Breast epithelium (tissue), 4 donors: ENCODE data around the gene MRPL37. TPM values are rescaled to one million over a fixed set of nuclear protein-coding genes. Genes with fewer than 3 reads are reported as not detected.

Experiments
- DNase-seq, 2 donors: peaks; one replicate each; pipeline ENCODE4 v3.0.0-alpha.2; 2019; ENCODE audit warnings: low spot score in 2 of 2
- H3K27ac ChIP-seq, 2 donors: fragments of 200-600 bp; sonication (generic) in 1 of 2; one replicate each; pipeline ENCODE4 v1.5.1; 2016 to 2019; ENCODE audit warnings: mild to moderate bottlenecking in 1 of 2
- H3K27me3 ChIP-seq, 2 donors: fragments of 200-600 bp; sonication (generic) in 1 of 2; one replicate each; pipeline versions ENCODE4 v1.5.1 to v1.6.0; 2017 to 2019; ENCODE audit warnings: control low read depth in 1 of 2, mild to moderate bottlenecking in 1 of 2
- H3K36me3 ChIP-seq: fragments of 200-600 bp; one replicate; pipeline ENCODE4 v1.5.1; 2019
- H3K4me1 ChIP-seq, 2 donors: fragments of 200-600 bp; sonication (generic); one replicate each; pipeline ENCODE4 v1.5.1; 2016 to 2019; ENCODE audit warnings: control low read depth in 1 of 2
- H3K4me3 ChIP-seq, 3 donors: fragments of 200-600 bp; sonication (generic); 1 replicate in 2 of 3; 2 replicates in 1 of 3; pipeline ENCODE4 v1.5.1; 2016 to 2019; ENCODE audit warnings: mild to moderate bottlenecking in 3 of 3, moderate library complexity in 2 of 3
- H3K9me3 ChIP-seq, 2 donors: fragments of 200-600 bp; sonication (generic) in 1 of 2; one replicate each; pipeline ENCODE4 v1.5.1; 2016 to 2019; ENCODE audit warnings: control low read depth in 1 of 2
- CTCF ChIP-seq, 3 donors: fragments of 450-650 bp; IDR thresholded peaks; one replicate each; pipeline ENCODE4 v1.5.1; 2016 to 2017; ENCODE audit warnings: antibody characterized with exemption in 3 of 3, mild to moderate bottlenecking in 3 of 3, moderate library complexity in 3 of 3
- POLR2A ChIP-seq: fragments of 450-650 bp; IDR thresholded peaks from one replicate; pipeline ENCODE4 v1.6.1; 2016; ENCODE audit warnings: antibody characterized with exemption, mild to moderate bottlenecking, moderate library complexity
- POLR2AphosphoS5 ChIP-seq, 3 donors: sonication (generic); formaldehyde crosslinking; IDR thresholded peaks; one replicate each; pipeline ENCODE4 v1.6.1; 2017; ENCODE audit warnings: antibody characterized with exemption in 3 of 3
- intact Hi-C: fragments of 100-400 bp; cut with DNase I; formaldehyde crosslinking; loops from one replicate; pipeline ENCODE4 v1.15.1; 2023; ENCODE audit warnings: low total_unique reads
- total RNA-seq, 3 donors: library from RNA; depleted of rRNA; stranded (reverse); fragments of >200 nt; gene quantifications; one replicate each; pipeline ENCODE4 v1.1.0, GENCODE V29; 2016

MRPL37 gene
- total RNA-seq, 3 donors from 2014 or later, result 44.6 to 70.7 (median 48.8) TPM

DNA sequence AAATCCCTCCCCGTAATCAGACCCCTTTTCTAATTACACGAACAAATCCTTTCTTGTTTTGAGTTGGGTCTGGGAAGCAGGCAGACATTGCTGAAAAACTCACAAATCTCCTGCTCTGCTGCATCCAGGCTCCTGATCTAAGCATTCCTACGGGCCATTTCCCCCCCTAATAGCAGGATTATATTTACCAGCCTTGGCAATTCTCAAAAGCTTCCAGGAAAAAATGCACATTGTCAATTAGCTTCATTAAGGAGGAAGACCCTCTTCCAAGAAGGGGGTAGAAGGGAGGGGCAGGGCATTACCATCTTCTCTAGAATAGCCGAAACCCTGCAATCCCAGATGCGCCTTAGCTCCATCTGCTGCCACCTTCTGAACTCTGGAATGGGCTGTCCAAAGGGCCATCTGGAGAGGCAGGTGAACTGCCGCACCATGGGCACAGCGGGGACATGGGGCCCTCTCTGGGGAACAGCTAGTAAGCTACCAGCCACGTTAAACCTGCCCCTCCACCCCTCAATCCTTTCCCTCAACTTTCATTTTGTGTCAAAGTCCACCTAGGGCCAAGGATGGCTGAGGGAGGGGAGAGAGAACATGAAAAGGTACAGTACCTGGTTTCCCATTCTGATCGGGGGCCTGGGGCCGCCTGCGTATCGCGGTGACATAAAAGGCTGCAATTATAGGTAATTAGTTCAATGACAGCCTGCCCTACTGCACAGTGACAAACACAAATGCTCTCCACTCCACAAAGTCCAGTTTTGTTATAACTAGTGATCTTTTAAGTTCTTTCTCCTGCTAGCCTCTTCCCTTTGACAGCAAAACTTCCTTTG is 56.8 kb downstream of the MRPL37 start:
- no peaks in the 10 kb centered on the region for H3K36me3 ChIP-seq
- peaks cover 0 to 13% of the 10 kb centered on the region in 2 donors for H3K4me1 ChIP-seq
- H3K4me3 ChIP-seq, result no peak overlapping the region
- intact Hi-C loops, result no loop called here
- no peak overlapping the region for H3K27ac ChIP-seq
- no peak for TF ChIP-seq POLR2AphosphoS5 (IDR thresholded peaks at IDR 0.05)
- TF ChIP-seq POLR2A, result no peak
- TF ChIP-seq CTCF (IDR thresholded peaks at IDR 0.05), result no peak
- H3K9me3 ChIP-seq, result no peaks in the 10 kb centered on the region
- no peak for DNase-seq
- H3K27me3 ChIP-seq, result no peaks in the 10 kb centered on the region

DNA sequence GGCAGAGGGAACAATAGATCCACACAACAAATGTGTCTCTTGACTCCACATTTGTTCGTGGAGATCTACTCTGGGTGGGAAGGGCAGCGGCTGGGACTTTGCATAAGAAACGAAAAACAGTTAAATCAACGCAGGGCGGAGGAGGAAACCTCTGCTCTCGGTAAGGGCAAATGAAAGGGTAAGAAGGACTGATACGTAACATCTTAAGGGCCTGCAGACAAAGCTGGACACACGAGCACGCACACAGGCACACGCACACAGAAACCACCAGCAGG is 57.3 kb downstream of the MRPL37 start:
- Histone ChIP-seq H3K36me3 (no peaks in the 10 kb centered on the region), H3K9me3 (no peaks in the 10 kb centered on the region), H3K4me1 (peaks cover 0 to 13% of the 10 kb centered on the region in 2 donors), H3K27ac (no peak overlapping the region), H3K4me3 (no peak overlapping the region), H3K27me3 (no peaks in the 10 kb centered on the region)
- TF ChIP-seq POLR2AphosphoS5 (IDR thresholded peaks at IDR 0.05) (no peak), POLR2A (no peak), CTCF (IDR thresholded peaks at IDR 0.05) (no peak)
- intact Hi-C loops, result no loop called here
- no peak for DNase-seq

DNA sequence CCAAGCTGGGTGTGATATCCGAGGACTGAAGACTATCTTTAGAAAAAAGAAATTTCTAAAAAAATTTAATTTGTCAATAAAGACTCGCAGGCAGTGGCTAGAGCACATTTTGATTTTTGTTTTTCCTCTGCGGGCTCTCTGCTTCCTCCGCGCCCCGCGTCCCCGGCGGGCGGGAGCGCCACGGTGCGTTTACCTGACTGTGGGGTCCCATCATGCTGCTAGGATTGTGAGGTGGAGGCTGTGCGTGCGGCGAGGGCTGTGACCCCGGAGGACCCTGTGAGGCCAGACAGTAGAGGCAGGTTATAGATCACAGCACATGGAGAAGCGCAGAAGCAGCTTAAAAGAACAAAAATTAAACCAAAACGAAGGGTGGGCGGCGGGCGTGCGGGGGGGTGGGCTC is 57.9 kb downstream of the MRPL37 start:
- TF ChIP-seq POLR2A, result no peak
- TF ChIP-seq CTCF (IDR thresholded peaks at IDR 0.05), result no peak
- TF ChIP-seq POLR2AphosphoS5 (IDR thresholded peaks at IDR 0.05), result no peak
- no peak for DNase-seq
- Histone ChIP-seq H3K4me3 (no peak overlapping the region), H3K4me1 (peaks cover 0 to 13% of the 10 kb centered on the region in 2 donors), H3K9me3 (no peaks in the 10 kb centered on the region), H3K36me3 (no peaks in the 10 kb centered on the region), H3K27me3 (no peaks in the 10 kb centered on the region), H3K27ac (no peak overlapping the region)
- intact Hi-C loops, result no loop called here

- no peaks in the 10 kb centered on the region for H3K4me1 ChIP-seq
- DNase-seq, result no peak
- intact Hi-C loops, result loop anchor here (10.0 kb wide), 1 partner anchor 145 kb away; the partner anchor contains the start of gene SSBP3
- TF ChIP-seq POLR2A, result no peak
- TF ChIP-seq CTCF (IDR thresholded peaks at IDR 0.05), result no peak
- no peak for TF ChIP-seq POLR2AphosphoS5 (IDR thresholded peaks at IDR 0.05)
- H3K4me3 ChIP-seq, result no peak overlapping the region
- H3K9me3 ChIP-seq, result no peaks in the 10 kb centered on the region
- H3K27ac ChIP-seq, result no peak overlapping the region
- no peaks in the 10 kb centered on the region for H3K27me3 ChIP-seq
- H3K36me3 ChIP-seq, result no peaks in the 10 kb centered on the region
Measured at GRCh38 chr1:54259546-54260140, 59.7 kb downstream of the MRPL37 start.

GRCh38 chr1:54260810-54261209 is 60.8 kb downstream of the MRPL37 start:
- no peaks in the 10 kb centered on the region for H3K36me3 ChIP-seq
- no peak overlapping the region for H3K27ac ChIP-seq
- H3K9me3 ChIP-seq, result no peaks in the 10 kb centered on the region
- no peaks in the 10 kb centered on the region for H3K27me3 ChIP-seq
- no peak overlapping the region for H3K4me3 ChIP-seq
- H3K4me1 ChIP-seq, result no peaks in the 10 kb centered on the region
- intact Hi-C loops, result loop anchor here (10.0 kb wide), 1 partner anchor 144 kb away; the partner anchor contains the start of gene SSBP3
- DNase-seq, result no peak
- TF ChIP-seq CTCF (IDR thresholded peaks at IDR 0.05) (no peak), POLR2A (no peak), POLR2AphosphoS5 (IDR thresholded peaks at IDR 0.05) (no peak)
